Stimulated activated CD4-positive, alpha-beta T cell treated with anti-CD3 and anti-CD28 coated beads, Interleukin-1b, Interleukin-23, amount 100 ng/mL, for 4 hours (primary cell): ENCODE data around the gene EXOC3L4.
A peak's percentile ranks its signal among the peaks of the same experiment; 100 is the strongest.
"Not testable (repeated sequence)": the region's sequence is repeated elsewhere in the genome, so short reads cannot be mapped to it uniquely, and the experiment has no call there.

ENCODE experiments used
- DNase-seq, 2 donors: peaks; one replicate each; pipeline ENCODE4 v3.0.0-alpha.2; 2020; ENCODE audit warnings: low read depth in 2 of 2

Gene EXOC3L4

GRCh38 chr14:103094406-103095209, at the start of gene EXOC3L4:
Gene EXOC3L4, plus strand, starts transcription at chr14:103094725. Its CDS starts 5,495 bp downstream, at chr14:103100220.
- no peak for DNase-seq

GRCh38 chr14:103045371-103045869, 49.1 kb upstream of the EXOC3L4 start:
- no peak for DNase-seq

- not testable (repeated sequence) for DNase-seq
Measured at GRCh38 chr14:103047453-103047852, 47.1 kb upstream of the EXOC3L4 start.

GRCh38 chr14:103050935-103051334, 43.6 kb upstream of the EXOC3L4 start:
- DNase-seq, result no peak

- no peak for DNase-seq
Measured at GRCh38 chr14:103052407-103052806, 42.1 kb upstream of the EXOC3L4 start.

- no peak for DNase-seq
Measured at GRCh38 chr14:103055695-103056094, 38.8 kb upstream of the EXOC3L4 start.

- DNase-seq, result no peak
Measured at GRCh38 chr14:103056322-103057027, 38.0 kb upstream of the EXOC3L4 start.

- DNase-seq, result no peak
Measured at GRCh38 chr14:103057028-103057371, 37.5 kb upstream of the EXOC3L4 start.

GRCh38 chr14:103057372-103058163, 37.0 kb upstream of the EXOC3L4 start, which contains the start of gene CDC42BPB:
Gene CDC42BPB, minus strand, starts transcription at chr14:103057549. Its CDS starts 376 bp downstream, at chr14:103057173.
- peak; percentile 28 to 53 for DNase-seq

GRCh38 chr14:103058164-103059055, 36.1 kb upstream of the EXOC3L4 start:
- DNase-seq, result no peak

- DNase-seq, result no peak
Measured at GRCh38 chr14:103059556-103059955, 35.0 kb upstream of the EXOC3L4 start.

GRCh38 chr14:103061482-103061976, 33.0 kb upstream of the EXOC3L4 start:
- no peak for DNase-seq

- DNase-seq, result no peak
Measured at GRCh38 chr14:103064436-103064835, 30.1 kb upstream of the EXOC3L4 start.

- DNase-seq, result no peak
Measured at GRCh38 chr14:103064978-103065377, 29.5 kb upstream of the EXOC3L4 start.

GRCh38 chr14:103065861-103066260, 28.7 kb upstream of the EXOC3L4 start:
- no peak for DNase-seq

GRCh38 chr14:103066399-103066798, 28.1 kb upstream of the EXOC3L4 start:
- DNase-seq, result no peak

- DNase-seq, result no peak
Measured at GRCh38 chr14:103067231-103067954, 27.1 kb upstream of the EXOC3L4 start.

- no peak for DNase-seq
Measured at GRCh38 chr14:103068351-103069073, 26.0 kb upstream of the EXOC3L4 start.

GRCh38 chr14:103070263-103070885, 24.2 kb upstream of the EXOC3L4 start:
- no peak for DNase-seq
